Measurements from ENCODE around the gene SFMBT2. TPM values are rescaled to one million over a fixed set of nuclear protein-coding genes. Genes with fewer than 3 reads are reported as not detected.
A peak's percentile ranks its signal among the peaks of the same experiment; 100 is the strongest.

SFMBT2 gene
- total RNA-seq, 1 donor from 2014 or later, result 11.0 TPM

GRCh38 chr10:7173948-7174347 lies 236.9 kb downstream of the SFMBT2 start:
- no peak for TF ChIP-seq CTCF (IDR thresholded peaks at IDR 0.05; ENCODE audit: borderline replicate concordance)
- H3K9me3 ChIP-seq (replicated peaks), result no peaks in the 10 kb centered on the region
- intact Hi-C loops (cut with micrococcal nuclease), result no loop called here
- no peaks in the 10 kb centered on the region for H3K27me3 ChIP-seq (ENCODE audit: low read depth)
- H3K4me1 ChIP-seq, result peaks cover 7% of the 10 kb centered on the region
- DNase-seq, result no peak
- no peak overlapping the region for H3K27ac ChIP-seq (replicated peaks)
- no peak overlapping the region for H3K4me3 ChIP-seq
- peaks cover 83% of the 10 kb centered on the region for H3K36me3 ChIP-seq

GRCh38 chr10:7171825-7172224 lies 239.0 kb downstream of the SFMBT2 start:
- intact Hi-C loops (cut with micrococcal nuclease), result no loop called here
- no peak for TF ChIP-seq CTCF (IDR thresholded peaks at IDR 0.05; ENCODE audit: borderline replicate concordance)
- Histone ChIP-seq H3K4me3 (no peak overlapping the region), H3K27ac (replicated peaks) (no peak overlapping the region), H3K9me3 (replicated peaks) (no peaks in the 10 kb centered on the region), H3K36me3 (peaks cover 85% of the 10 kb centered on the region), H3K27me3 (ENCODE audit: low read depth) (no peaks in the 10 kb centered on the region), H3K4me1 (peaks cover 7% of the 10 kb centered on the region)
- no peak for DNase-seq

- H3K27me3 ChIP-seq (ENCODE audit: low read depth), result no peaks in the 10 kb centered on the region
- H3K36me3 ChIP-seq, result peaks cover 75% of the 10 kb centered on the region
- intact Hi-C loops (cut with micrococcal nuclease), result no loop called here
- no peaks in the 10 kb centered on the region for H3K9me3 ChIP-seq (replicated peaks)
- H3K27ac ChIP-seq (replicated peaks), result no peak overlapping the region
- H3K4me3 ChIP-seq, result no peak overlapping the region
- H3K4me1 ChIP-seq, result peaks cover 7% of the 10 kb centered on the region
- peak; percentile 57 for DNase-seq
- no peak for TF ChIP-seq CTCF (IDR thresholded peaks at IDR 0.05; ENCODE audit: borderline replicate concordance)
Measured at GRCh38 chr10:7170626-7171322, 240.1 kb downstream of the SFMBT2 start.

GRCh38 chr10:7168414-7168813 lies 242.4 kb downstream of the SFMBT2 start:
- Histone ChIP-seq H3K9me3 (replicated peaks) (no peaks in the 10 kb centered on the region), H3K27me3 (ENCODE audit: low read depth) (no peaks in the 10 kb centered on the region), H3K27ac (replicated peaks) (no peak overlapping the region), H3K4me1 (peaks cover 7% of the 10 kb centered on the region), H3K36me3 (peaks cover 57% of the 10 kb centered on the region), H3K4me3 (no peak overlapping the region)
- no peak for DNase-seq
- intact Hi-C loops (cut with micrococcal nuclease), result no loop called here
- no peak for TF ChIP-seq CTCF (IDR thresholded peaks at IDR 0.05; ENCODE audit: borderline replicate concordance)

DNA sequence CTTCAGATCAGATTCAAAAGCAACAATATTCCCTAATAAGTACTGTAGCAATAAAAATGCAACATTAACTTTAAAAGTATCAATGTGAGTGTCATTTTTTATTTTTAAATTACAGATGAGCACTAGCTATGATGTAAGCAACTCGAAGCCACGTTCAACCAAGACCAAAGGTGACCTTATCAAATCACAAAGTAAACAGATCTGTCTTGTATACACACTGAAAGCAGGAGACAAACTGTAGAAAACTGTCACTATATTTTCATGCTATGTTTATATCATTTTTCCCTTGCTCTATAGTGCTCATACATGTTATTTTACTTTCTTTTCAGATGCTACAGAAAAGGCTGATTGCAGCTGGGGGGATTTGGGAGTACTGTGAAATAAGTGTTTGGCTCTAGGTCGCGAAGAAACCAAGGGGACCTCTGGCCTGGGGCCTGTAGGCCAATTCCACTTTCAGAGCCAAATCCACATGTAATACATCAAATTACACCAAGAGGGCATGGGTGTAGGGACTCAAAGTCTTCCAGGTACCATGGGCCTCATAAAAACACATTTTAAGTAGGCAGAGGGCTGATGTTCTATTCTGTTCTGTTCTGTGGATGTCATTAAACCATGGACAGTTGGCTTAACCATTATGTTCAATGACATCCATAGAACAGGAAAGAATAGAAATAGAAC lies 245.2 kb downstream of the SFMBT2 start:
- Histone ChIP-seq H3K27me3 (ENCODE audit: low read depth) (no peaks in the 10 kb centered on the region), H3K4me1 (no peaks in the 10 kb centered on the region), H3K27ac (replicated peaks) (no peak overlapping the region), H3K4me3 (no peak overlapping the region), H3K36me3 (peaks cover 55% of the 10 kb centered on the region), H3K9me3 (replicated peaks) (no peaks in the 10 kb centered on the region)
- intact Hi-C loops (cut with micrococcal nuclease), result no loop called here
- no peak for DNase-seq
- TF ChIP-seq CTCF (IDR thresholded peaks at IDR 0.05; ENCODE audit: borderline replicate concordance), result no peak

Measured in left ventricle myocardium inferior (tissue), 1 donor.